Gastroesophageal sphincter (tissue), 3 donors: Measurements from ENCODE around the gene TEX264.

Experiments
- POLR2A ChIP-seq, 2 donors: fragments of 450-650 bp; IDR thresholded peaks; one replicate each; pipeline ENCODE4 v1.6.1; 2017; ENCODE audit warnings: antibody characterized with exemption in 2 of 2, mild to moderate bottlenecking in 2 of 2, moderate library complexity in 1 of 2
- TF ChIP-seq, protein P1 (sequence below), 4 experiments: fragments of 200-600 bp in 2 of 4; fragments of 450-650 bp in 2 of 4; sonication (generic) in 1 of 4; IDR thresholded peaks; one replicate each; pipeline ENCODE4 v1.5.1; 2017 to 2019; ENCODE audit warnings: antibody characterized with exemption in 4 of 4, mild to moderate bottlenecking in 2 of 4, moderate library complexity in 2 of 4

DNA sequence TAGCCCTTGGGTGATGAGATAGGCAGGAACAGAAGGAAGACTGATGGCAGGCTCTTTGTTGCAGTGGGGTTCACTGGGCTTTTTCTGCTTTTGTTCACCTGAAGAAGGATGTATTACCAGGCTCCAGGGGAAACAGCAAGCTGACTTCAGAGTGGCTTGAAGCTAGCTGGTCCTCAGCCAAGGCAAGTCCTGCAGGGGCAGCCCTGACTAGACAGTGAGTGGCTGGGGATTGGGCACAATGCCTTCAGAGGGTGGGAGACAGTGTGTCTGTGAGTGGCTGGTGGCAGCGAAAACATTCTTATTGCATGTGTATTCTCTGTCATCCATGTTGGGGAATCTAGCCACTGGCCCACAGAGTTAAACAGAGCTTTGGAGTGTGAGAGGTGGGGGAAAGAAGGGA, 2.3 kb upstream of the TEX264 start:
- TF ChIP-seq POLR2A (IDR thresholded peaks at IDR 0.05): no peak
- TF ChIP-seq, protein P1, sequence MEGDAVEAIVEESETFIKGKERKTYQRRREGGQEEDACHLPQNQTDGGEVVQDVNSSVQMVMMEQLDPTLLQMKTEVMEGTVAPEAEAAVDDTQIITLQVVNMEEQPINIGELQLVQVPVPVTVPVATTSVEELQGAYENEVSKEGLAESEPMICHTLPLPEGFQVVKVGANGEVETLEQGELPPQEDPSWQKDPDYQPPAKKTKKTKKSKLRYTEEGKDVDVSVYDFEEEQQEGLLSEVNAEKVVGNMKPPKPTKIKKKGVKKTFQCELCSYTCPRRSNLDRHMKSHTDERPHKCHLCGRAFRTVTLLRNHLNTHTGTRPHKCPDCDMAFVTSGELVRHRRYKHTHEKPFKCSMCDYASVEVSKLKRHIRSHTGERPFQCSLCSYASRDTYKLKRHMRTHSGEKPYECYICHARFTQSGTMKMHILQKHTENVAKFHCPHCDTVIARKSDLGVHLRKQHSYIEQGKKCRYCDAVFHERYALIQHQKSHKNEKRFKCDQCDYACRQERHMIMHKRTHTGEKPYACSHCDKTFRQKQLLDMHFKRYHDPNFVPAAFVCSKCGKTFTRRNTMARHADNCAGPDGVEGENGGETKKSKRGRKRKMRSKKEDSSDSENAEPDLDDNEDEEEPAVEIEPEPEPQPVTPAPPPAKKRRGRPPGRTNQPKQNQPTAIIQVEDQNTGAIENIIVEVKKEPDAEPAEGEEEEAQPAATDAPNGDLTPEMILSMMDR (IDR thresholded peaks at IDR 0.05): no peak
